Measurements from ENCODE around the gene CAMK4. TPM values are rescaled to one million over a fixed set of nuclear protein-coding genes. Genes with fewer than 3 reads are reported as not detected.

The CAMK4 gene
- total RNA-seq, 2 donors from 2014 or later = 3.8 to 6.6 TPM

DNA sequence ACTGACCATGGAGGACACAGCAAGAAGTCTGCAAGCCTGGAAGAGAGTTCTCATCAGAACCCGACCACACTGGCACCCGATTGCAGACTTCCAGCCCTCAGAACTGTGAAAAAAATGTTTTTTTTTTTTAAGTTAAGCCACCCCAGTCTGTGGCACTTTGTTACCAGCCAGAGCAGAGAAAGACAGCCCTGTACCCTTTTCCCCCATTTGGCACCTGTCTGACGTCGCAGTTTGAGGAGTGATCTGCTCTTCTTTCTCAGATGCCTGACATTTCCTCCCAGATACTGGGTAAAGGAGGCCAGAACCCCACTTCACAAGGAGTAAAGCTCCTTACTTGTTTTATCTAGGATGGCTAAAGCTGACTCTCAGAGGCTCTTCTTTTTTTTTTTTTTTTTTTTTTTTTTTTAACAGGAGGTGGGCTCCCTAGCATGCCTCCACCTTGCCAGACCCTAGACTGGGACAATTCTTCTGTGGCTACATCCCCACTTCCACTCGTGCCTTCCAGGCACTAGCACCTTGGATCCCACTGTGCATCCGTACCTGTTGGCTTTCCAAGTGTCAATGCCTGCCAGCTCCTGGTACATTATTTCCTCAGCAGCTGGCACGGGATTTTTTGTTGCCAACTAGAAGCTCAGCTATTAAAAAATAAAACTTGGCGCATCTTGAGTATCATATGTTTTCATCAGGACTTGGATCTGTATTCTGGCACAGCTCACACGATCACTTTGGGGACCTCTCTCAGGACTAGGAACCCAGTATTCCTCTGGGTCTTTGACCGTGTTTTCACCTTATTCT lies 14.4 kb downstream of the CAMK4 start:
- Histone ChIP-seq H3K27me3 (replicated peaks; ENCODE audit: insufficient read depth) (no peaks in the 10 kb centered on the region), H3K4me3 (no peak overlapping the region), H3K36me3 (no peaks in the 10 kb centered on the region), H3K27ac (no peak overlapping the region), H3K9me3 (no peaks in the 10 kb centered on the region), H3K4me1 (ENCODE audit: control insufficient read depth in 1 of 2, low read depth in 2 of 2) (no peaks in the 10 kb centered on the region)
- DNase-seq (ENCODE audit: low spot score) = no peak
- TF ChIP-seq, protein P1, sequence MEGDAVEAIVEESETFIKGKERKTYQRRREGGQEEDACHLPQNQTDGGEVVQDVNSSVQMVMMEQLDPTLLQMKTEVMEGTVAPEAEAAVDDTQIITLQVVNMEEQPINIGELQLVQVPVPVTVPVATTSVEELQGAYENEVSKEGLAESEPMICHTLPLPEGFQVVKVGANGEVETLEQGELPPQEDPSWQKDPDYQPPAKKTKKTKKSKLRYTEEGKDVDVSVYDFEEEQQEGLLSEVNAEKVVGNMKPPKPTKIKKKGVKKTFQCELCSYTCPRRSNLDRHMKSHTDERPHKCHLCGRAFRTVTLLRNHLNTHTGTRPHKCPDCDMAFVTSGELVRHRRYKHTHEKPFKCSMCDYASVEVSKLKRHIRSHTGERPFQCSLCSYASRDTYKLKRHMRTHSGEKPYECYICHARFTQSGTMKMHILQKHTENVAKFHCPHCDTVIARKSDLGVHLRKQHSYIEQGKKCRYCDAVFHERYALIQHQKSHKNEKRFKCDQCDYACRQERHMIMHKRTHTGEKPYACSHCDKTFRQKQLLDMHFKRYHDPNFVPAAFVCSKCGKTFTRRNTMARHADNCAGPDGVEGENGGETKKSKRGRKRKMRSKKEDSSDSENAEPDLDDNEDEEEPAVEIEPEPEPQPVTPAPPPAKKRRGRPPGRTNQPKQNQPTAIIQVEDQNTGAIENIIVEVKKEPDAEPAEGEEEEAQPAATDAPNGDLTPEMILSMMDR (IDR thresholded peaks at IDR 0.05) = no peak
- ATAC-seq (ENCODE audit: insufficient number of reproducible peaks, low FRiP score, low read depth) = no peak

- Histone ChIP-seq H3K27ac (no peak overlapping the region), H3K4me3 (no peak overlapping the region), H3K36me3 (no peaks in the 10 kb centered on the region), H3K27me3 (replicated peaks; ENCODE audit: insufficient read depth) (no peaks in the 10 kb centered on the region), H3K9me3 (no peaks in the 10 kb centered on the region), H3K4me1 (ENCODE audit: control insufficient read depth in 1 of 2, low read depth in 2 of 2) (no peaks in the 10 kb centered on the region)
- DNase-seq (ENCODE audit: low spot score) = no peak
- TF ChIP-seq, protein P1 (IDR thresholded peaks at IDR 0.05) = no peak
- no peak for ATAC-seq (ENCODE audit: insufficient number of reproducible peaks, low FRiP score, low read depth)
Observed at GRCh38 chr5:111241696-111242095, 17.5 kb downstream of the CAMK4 start.

- Histone ChIP-seq H3K27ac (no peak overlapping the region), H3K4me1 (ENCODE audit: control insufficient read depth in 1 of 2, low read depth in 2 of 2) (no peaks in the 10 kb centered on the region), H3K27me3 (replicated peaks; ENCODE audit: insufficient read depth) (no peaks in the 10 kb centered on the region), H3K36me3 (no peaks in the 10 kb centered on the region), H3K4me3 (no peak overlapping the region), H3K9me3 (no peaks in the 10 kb centered on the region)
- no peak for DNase-seq (ENCODE audit: low spot score)
- no peak for ATAC-seq (ENCODE audit: insufficient number of reproducible peaks, low FRiP score, low read depth)
- TF ChIP-seq, protein P1 (IDR thresholded peaks at IDR 0.05) = no peak
Observed at GRCh38 chr5:111242606-111243005, 18.4 kb downstream of the CAMK4 start.

- DNase-seq (ENCODE audit: low spot score) = no peak
- Histone ChIP-seq H3K4me3 (no peak overlapping the region), H3K27me3 (replicated peaks; ENCODE audit: insufficient read depth) (no peaks in the 10 kb centered on the region), H3K4me1 (ENCODE audit: control insufficient read depth in 1 of 2, low read depth in 2 of 2) (no peaks in the 10 kb centered on the region), H3K27ac (no peak overlapping the region), H3K9me3 (no peaks in the 10 kb centered on the region), H3K36me3 (no peaks in the 10 kb centered on the region)
- ATAC-seq (ENCODE audit: insufficient number of reproducible peaks, low FRiP score, low read depth) = no peak
- TF ChIP-seq, protein P1 (IDR thresholded peaks at IDR 0.05) = no peak
Observed at GRCh38 chr5:111243318-111243717, 19.1 kb downstream of the CAMK4 start.

GRCh38 chr5:111245654-111246053 lies 21.5 kb downstream of the CAMK4 start:
- no peak overlapping the region for H3K4me3 ChIP-seq
- H3K27ac ChIP-seq = no peak overlapping the region
- H3K27me3 ChIP-seq (replicated peaks; ENCODE audit: insufficient read depth) = no peaks in the 10 kb centered on the region
- DNase-seq (ENCODE audit: low spot score) = no peak
- no peaks in the 10 kb centered on the region for H3K9me3 ChIP-seq
- no peak for ATAC-seq (ENCODE audit: insufficient number of reproducible peaks, low FRiP score, low read depth)
- TF ChIP-seq, protein P1 (IDR thresholded peaks at IDR 0.05) = no peak
- H3K36me3 ChIP-seq = no peaks in the 10 kb centered on the region
- H3K4me1 ChIP-seq (ENCODE audit: control insufficient read depth in 1 of 2, low read depth in 2 of 2) = no peaks in the 10 kb centered on the region

Measured in thoracic aorta (tissue), 2 donors.